ENCODE data around the gene LCP1. TPM values are rescaled to one million over a fixed set of nuclear protein-coding genes. Genes with fewer than 3 reads are reported as not detected.

Gene LCP1
- total RNA-seq, 1 donor from 2014 or later, result 0.53 TPM

- TF ChIP-seq CTCF (IDR thresholded peaks at IDR 0.05; ENCODE audit: insufficient read depth, low read length, severe bottlenecking), result no peak
- H3K4me3 ChIP-seq (ENCODE audit: low read depth, low read length), result no peak overlapping the region
- no peaks in the 10 kb centered on the region for H3K36me3 ChIP-seq (ENCODE audit: control insufficient read depth, insufficient read depth, low read length)
- FAIRE-seq, result no peak
- no peaks in the 10 kb centered on the region for H3K27me3 ChIP-seq (ENCODE audit: control insufficient read depth, insufficient read depth, low read length)
- no peak for DNase-seq (ENCODE audit: low read depth)
Measured at GRCh38 chr13:46136688-46137087, 45.3 kb downstream of the LCP1 start.

GRCh38 chr13:46134961-46135522, 46.9 kb downstream of the LCP1 start:
- FAIRE-seq (peak; percentile 68), DNase-seq (ENCODE audit: low read depth) (peak; percentile 90)
- Histone ChIP-seq H3K36me3 (ENCODE audit: control insufficient read depth, insufficient read depth, low read length) (no peaks in the 10 kb centered on the region), H3K4me3 (ENCODE audit: low read depth, low read length) (no peak overlapping the region), H3K27me3 (ENCODE audit: control insufficient read depth, insufficient read depth, low read length) (peaks cover 1% of the 10 kb centered on the region)
- no peak for TF ChIP-seq CTCF (IDR thresholded peaks at IDR 0.05; ENCODE audit: insufficient read depth, low read length, severe bottlenecking)

GRCh38 chr13:46134494-46134893, 47.5 kb downstream of the LCP1 start:
- FAIRE-seq, result no peak
- H3K36me3 ChIP-seq (ENCODE audit: control insufficient read depth, insufficient read depth, low read length), result no peaks in the 10 kb centered on the region

GRCh38 chr13:46132109-46132508, 49.9 kb downstream of the LCP1 start:
- no peak for FAIRE-seq

More at GRCh38 chr13:46134494-46134893, 47.5 kb downstream of the LCP1 start:
- TF ChIP-seq CTCF (IDR thresholded peaks at IDR 0.05; ENCODE audit: insufficient read depth, low read length, severe bottlenecking), result no peak
- Histone ChIP-seq H3K4me3 (ENCODE audit: low read depth, low read length) (no peak overlapping the region), H3K27me3 (ENCODE audit: control insufficient read depth, insufficient read depth, low read length) (peaks cover 2% of the 10 kb centered on the region)
- DNase-seq (ENCODE audit: low read depth), result no peak

GRCh38 chr13:46131705-46132104, 50.3 kb downstream of the LCP1 start:
- Histone ChIP-seq H3K4me3 (ENCODE audit: low read depth, low read length) (no peak overlapping the region), H3K27me3 (ENCODE audit: control insufficient read depth, insufficient read depth, low read length) (peaks cover 2% of the 10 kb centered on the region), H3K36me3 (ENCODE audit: control insufficient read depth, insufficient read depth, low read length) (no peaks in the 10 kb centered on the region)
- no peak for FAIRE-seq
- no peak for TF ChIP-seq CTCF (IDR thresholded peaks at IDR 0.05; ENCODE audit: insufficient read depth, low read length, severe bottlenecking)
- no peak for DNase-seq (ENCODE audit: low read depth)

More at GRCh38 chr13:46132109-46132508, 49.9 kb downstream of the LCP1 start:
- TF ChIP-seq CTCF (IDR thresholded peaks at IDR 0.05; ENCODE audit: insufficient read depth, low read length, severe bottlenecking), result no peak
- Histone ChIP-seq H3K27me3 (ENCODE audit: control insufficient read depth, insufficient read depth, low read length) (peaks cover 2% of the 10 kb centered on the region), H3K4me3 (ENCODE audit: low read depth, low read length) (no peak overlapping the region), H3K36me3 (ENCODE audit: control insufficient read depth, insufficient read depth, low read length) (no peaks in the 10 kb centered on the region)
- no peak for DNase-seq (ENCODE audit: low read depth)
